Left lung (tissue), 10 donors: ENCODE measurements around the gene PRRX2. TPM values are rescaled to one million over a fixed set of nuclear protein-coding genes. Genes with fewer than 3 reads are reported as not detected.

Experiments
- ATAC-seq: fragments of 200-7000 bp; cut with Tn5 transposase; one replicate; pipeline ENCODE4 v1.9.1; 2020; ENCODE audit warnings: moderate library complexity
- DNase-seq, 4 donors: peaks; one replicate each; pipeline ENCODE4 v3.0.0-alpha.2; 2013 to 2020
- H3K27ac ChIP-seq, 2 donors: fragments of 200-600 bp; sonication (generic) in 1 of 2; one replicate each; pipeline versions ENCODE4 v1.5.0 to v1.8.0; 2020 to 2021
- H3K27me3 ChIP-seq, 2 donors: fragments of 200-600 bp; sonication (generic) in 1 of 2; one replicate each; pipeline versions ENCODE4 v1.5.0 to v1.8.0; 2020 to 2021
- H3K36me3 ChIP-seq, 2 donors: fragments of 200-600 bp; sonication (generic) in 1 of 2; one replicate each; pipeline versions ENCODE4 v1.5.0 to v1.8.0; 2020 to 2021
- H3K4me1 ChIP-seq, 2 donors: fragments of 200-600 bp; one replicate each; pipeline ENCODE4 v1.8.0; 2021
- H3K4me3 ChIP-seq, 2 donors: fragments of 200-600 bp; sonication (generic) in 1 of 2; one replicate each; pipeline versions ENCODE4 v1.5.0 to v1.8.0; 2020 to 2021; ENCODE audit warnings: mild to moderate bottlenecking in 1 of 2
- H3K9me3 ChIP-seq, 2 donors: fragments of 200-600 bp; sonication (generic) in 1 of 2; one replicate each; pipeline versions ENCODE4 v1.5.0 to v1.8.0; 2020 to 2021
- intact Hi-C, 2 donors: fragments of 100-400 bp; cut with DNase I; formaldehyde crosslinking; loops; one replicate each; pipeline versions ENCODE4 v1.11.2 to v1.14.2; 2022
- polyA plus RNA-seq, 6 donors: library from polyadenylated mRNA; unstranded; fragments of 120-200 nt; gene quantifications; one replicate each; pipeline ENCODE4 v1.2.1, GENCODE V29; 2013; ENCODE audit not compliant: insufficient read length in 6 of 6
- total RNA-seq, 2 donors: library from RNA; stranded (reverse); fragmentation: NEBNext Ultra II Directional; extraction: Animal tissue kit (Norgen Biotek cat#: 25700); gene quantifications; one replicate each; pipeline ENCODE4 v1.2.1, GENCODE V29; 2021
- TF ChIP-seq, protein P1 (sequence below), 2 donors: fragments of 200-600 bp; sonication (generic) in 1 of 2; IDR thresholded peaks; one replicate each; pipeline versions ENCODE4 v1.5.0 to v1.8.0; 2021; ENCODE audit warnings: antibody characterized with exemption in 2 of 2
- donor health status: DM: no; HTN: yes; CAD: no.
- donor health status: DM: no; HTN: no; CAD: no.

The PRRX2 gene
- total and polyA plus RNA-seq, 8 donors: 0.56 to 5.6 (median 1.0) TPM

DNA sequence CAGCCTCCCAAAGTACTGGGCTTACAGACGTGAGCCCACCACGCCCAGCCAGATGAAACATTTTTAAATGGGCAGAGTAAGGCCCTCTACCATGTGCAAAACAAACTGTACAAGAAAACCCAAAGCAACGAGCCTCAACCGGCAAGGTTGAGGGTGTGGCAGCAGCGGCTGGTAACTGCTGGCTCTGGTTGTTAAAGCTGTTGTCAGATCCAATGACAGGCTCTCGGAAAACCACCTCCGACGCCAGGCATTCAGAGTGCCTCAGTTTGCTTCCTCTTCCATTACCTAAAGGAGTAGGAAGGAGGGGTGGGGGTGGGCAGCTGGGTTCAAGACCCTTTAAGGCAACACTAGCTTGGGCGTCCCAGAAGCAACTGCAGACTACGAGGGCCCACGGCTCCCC is 21.1 kb upstream of the PRRX2 start:
- H3K27me3 ChIP-seq: no peaks in the 10 kb centered on the region
- DNase-seq (no peak), ATAC-seq (no peak)
- H3K4me1 ChIP-seq: peaks cover 8 to 26% of the 10 kb centered on the region in 2 donors
- intact Hi-C loops: no loop called here
- peaks cover 0 to 3% of the 10 kb centered on the region in 2 donors for H3K36me3 ChIP-seq
- no peak overlapping the region for H3K27ac ChIP-seq
- H3K9me3 ChIP-seq: no peaks in the 10 kb centered on the region
- TF ChIP-seq, protein P1, sequence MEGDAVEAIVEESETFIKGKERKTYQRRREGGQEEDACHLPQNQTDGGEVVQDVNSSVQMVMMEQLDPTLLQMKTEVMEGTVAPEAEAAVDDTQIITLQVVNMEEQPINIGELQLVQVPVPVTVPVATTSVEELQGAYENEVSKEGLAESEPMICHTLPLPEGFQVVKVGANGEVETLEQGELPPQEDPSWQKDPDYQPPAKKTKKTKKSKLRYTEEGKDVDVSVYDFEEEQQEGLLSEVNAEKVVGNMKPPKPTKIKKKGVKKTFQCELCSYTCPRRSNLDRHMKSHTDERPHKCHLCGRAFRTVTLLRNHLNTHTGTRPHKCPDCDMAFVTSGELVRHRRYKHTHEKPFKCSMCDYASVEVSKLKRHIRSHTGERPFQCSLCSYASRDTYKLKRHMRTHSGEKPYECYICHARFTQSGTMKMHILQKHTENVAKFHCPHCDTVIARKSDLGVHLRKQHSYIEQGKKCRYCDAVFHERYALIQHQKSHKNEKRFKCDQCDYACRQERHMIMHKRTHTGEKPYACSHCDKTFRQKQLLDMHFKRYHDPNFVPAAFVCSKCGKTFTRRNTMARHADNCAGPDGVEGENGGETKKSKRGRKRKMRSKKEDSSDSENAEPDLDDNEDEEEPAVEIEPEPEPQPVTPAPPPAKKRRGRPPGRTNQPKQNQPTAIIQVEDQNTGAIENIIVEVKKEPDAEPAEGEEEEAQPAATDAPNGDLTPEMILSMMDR (IDR thresholded peaks at IDR 0.05): no peak
- H3K4me3 ChIP-seq: no peak overlapping the region

DNA sequence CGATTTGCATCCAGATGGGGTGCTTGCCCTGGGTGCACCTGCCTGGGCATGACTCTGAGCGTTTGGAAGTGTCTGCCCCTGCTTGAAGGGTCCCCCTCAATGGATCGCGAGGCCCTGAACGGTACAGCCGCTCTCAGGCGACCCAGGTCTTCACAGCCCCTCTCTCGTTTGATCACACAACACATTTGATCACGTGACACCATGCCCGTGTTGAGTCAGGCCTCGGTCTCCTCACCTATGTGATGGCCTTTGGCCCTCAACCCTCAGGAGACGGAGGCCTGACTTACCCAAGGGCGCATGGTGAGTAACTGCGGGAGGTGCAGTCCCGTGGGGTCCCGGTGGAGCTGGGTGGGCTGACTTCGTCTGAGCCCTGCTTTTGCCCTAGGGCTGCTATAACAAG is 20.5 kb upstream of the PRRX2 start:
- ATAC-seq (no peak), DNase-seq (no peak)
- no peaks in the 10 kb centered on the region for H3K36me3 ChIP-seq
- H3K27me3 ChIP-seq: no peaks in the 10 kb centered on the region
- no peaks in the 10 kb centered on the region for H3K9me3 ChIP-seq
- H3K4me3 ChIP-seq: no peak overlapping the region
- H3K4me1 ChIP-seq: peaks cover 8 to 22% of the 10 kb centered on the region in 2 donors
- no peak overlapping the region for H3K27ac ChIP-seq
- TF ChIP-seq, protein P1 (IDR thresholded peaks at IDR 0.05): no peak
- intact Hi-C loops: loop anchor here in 1 of 2 donors (5.0 kb wide), 1 partner anchor 142 kb away; no protein-coding TSS in a partner anchor

DNA sequence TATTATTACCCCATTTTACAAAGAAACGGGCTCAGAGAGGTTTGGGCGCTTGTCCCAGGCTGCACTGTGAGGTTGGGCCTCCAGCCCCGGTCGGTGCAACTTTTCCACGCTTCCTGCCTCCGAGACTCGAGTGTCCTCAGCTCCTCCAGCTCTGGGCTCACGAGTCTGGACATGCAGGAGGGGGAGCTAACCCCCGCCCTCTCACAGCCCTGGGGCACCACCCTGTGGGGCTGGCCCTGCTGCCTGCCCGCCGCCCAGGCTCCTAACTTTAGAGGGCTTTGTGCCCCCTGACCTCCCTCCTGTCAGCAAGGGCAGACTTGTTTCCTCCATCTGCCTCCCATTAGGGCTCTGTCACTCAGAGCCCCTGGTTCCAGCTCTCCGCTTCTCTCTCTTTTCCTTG is 19.2 kb upstream of the PRRX2 start:
- TF ChIP-seq, protein P1 (IDR thresholded peaks at IDR 0.05): no peak
- Histone ChIP-seq H3K4me3 (no peak overlapping the region), H3K4me1 (peaks cover under 1 to 9% of the 10 kb centered on the region in 2 donors), H3K27ac (no peak overlapping the region), H3K36me3 (no peaks in the 10 kb centered on the region), H3K27me3 (no peaks in the 10 kb centered on the region), H3K9me3 (no peaks in the 10 kb centered on the region)
- intact Hi-C loops: loop anchor here in 1 of 2 donors (5.0 kb wide), 1 partner anchor 141 kb away; no protein-coding TSS in a partner anchor
- DNase-seq (peak in 1 of 4 donors; percentile 65), ATAC-seq (no peak)

DNA sequence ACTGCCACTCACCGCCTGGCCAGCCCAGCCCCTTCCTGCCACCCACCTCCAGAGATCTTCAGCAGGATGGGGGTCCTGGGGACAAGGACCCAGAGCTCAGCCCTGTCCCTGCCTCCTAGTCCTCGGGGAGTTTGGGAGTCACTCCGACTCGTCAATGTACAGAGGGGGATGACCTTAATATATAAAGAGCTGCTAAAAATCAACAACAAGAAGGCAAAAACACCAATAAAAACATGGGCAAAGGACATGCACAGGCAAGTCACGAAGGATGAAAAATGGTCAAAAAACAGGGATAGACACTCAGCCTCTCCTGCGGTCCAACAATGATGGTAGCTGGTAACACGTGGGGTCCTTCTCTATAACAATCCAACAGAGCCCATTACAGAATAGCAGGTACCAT is 18.8 kb upstream of the PRRX2 start:
- H3K4me1 ChIP-seq: peaks cover 0 to 6% of the 10 kb centered on the region in 2 donors
- H3K36me3 ChIP-seq: no peaks in the 10 kb centered on the region
- no peak overlapping the region for H3K4me3 ChIP-seq
- no peak overlapping the region for H3K27ac ChIP-seq
- no peaks in the 10 kb centered on the region for H3K27me3 ChIP-seq
- intact Hi-C loops: loop anchor here in 1 of 2 donors (5.0 kb wide), 1 partner anchor 141 kb away; no protein-coding TSS in a partner anchor
- TF ChIP-seq, protein P1 (IDR thresholded peaks at IDR 0.05): no peak
- ATAC-seq: no peak
- DNase-seq: no peak
- H3K9me3 ChIP-seq: no peaks in the 10 kb centered on the region

DNA sequence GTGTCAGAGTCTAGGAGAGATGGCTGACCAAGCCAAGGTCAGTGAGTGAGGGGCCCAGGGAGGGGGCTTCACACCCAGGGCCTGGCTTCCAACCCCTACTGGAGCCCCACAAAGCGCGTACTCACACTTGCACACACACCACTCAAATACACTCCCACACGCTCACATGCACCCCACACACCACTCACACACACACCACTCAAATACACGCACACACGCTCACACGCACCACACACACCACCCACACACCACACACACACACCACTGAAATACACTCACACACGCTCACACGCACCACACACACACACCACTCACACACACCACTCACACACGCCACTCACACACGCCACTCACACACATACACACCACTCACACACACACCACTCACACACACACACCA is 17.8 kb upstream of the PRRX2 start:
- Histone ChIP-seq H3K4me1 (peaks cover 0 to 2% of the 10 kb centered on the region in 2 donors), H3K27ac (no peak overlapping the region), H3K27me3 (no peaks in the 10 kb centered on the region), H3K4me3 (no peak overlapping the region), H3K9me3 (no peaks in the 10 kb centered on the region), H3K36me3 (no peaks in the 10 kb centered on the region)
- ATAC-seq (no peak), DNase-seq (no peak)
- TF ChIP-seq, protein P1 (IDR thresholded peaks at IDR 0.05): no peak
- intact Hi-C loops: loop anchor here in 1 of 2 donors (5.0 kb wide), 1 partner anchor 140 kb away; no protein-coding TSS in a partner anchor
